ENCODE results near the gene LRRK1.

LRRK1 gene

GRCh38 chr15:100999369-100999768 is 80.2 kb downstream of the LRRK1 start:
- TF ChIP-seq POLR2A (IDR thresholded peaks at IDR 0.05; ENCODE audit: low read length) (no peak), GATA1 (IDR thresholded peaks at IDR 0.05; ENCODE audit: low read depth, low read length) (no peak)
- DNase-seq = no peak

- no peak for DNase-seq
- TF ChIP-seq GATA1 (IDR thresholded peaks at IDR 0.05; ENCODE audit: low read depth, low read length) (no peak), POLR2A (IDR thresholded peaks at IDR 0.05; ENCODE audit: low read length) (no peak)
Observed at GRCh38 chr15:101000271-101000681, 81.1 kb downstream of the LRRK1 start.

DNA sequence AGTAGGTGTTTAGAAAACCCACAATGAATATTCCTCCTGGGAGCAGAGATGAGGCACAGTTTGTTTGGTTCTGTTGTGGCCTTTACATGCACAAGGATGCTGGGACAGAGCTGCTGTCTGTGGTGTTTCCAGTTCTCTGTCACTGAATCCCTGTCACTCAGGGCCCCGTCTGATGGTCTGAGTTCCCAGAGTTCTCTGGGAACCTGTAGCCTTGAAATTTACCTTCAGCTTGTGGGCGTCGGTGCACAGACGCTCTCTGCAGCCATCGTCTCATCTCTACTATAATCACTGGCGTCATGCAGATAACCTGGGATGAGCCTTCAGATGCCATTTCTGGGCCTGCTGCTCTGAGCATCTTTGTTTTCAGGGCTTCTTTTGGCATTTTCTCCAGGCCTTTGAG is 81.9 kb downstream of the LRRK1 start:
- TF ChIP-seq POLR2A (IDR thresholded peaks at IDR 0.05; ENCODE audit: low read length) (no peak), GATA1 (IDR thresholded peaks at IDR 0.05; ENCODE audit: low read depth, low read length) (no peak)
- no peak for DNase-seq

- DNase-seq = no peak
- TF ChIP-seq POLR2A (IDR thresholded peaks at IDR 0.05; ENCODE audit: low read length) = no peak
- no peak for TF ChIP-seq GATA1 (IDR thresholded peaks at IDR 0.05; ENCODE audit: low read depth, low read length)
Observed at GRCh38 chr15:101001796-101002195, 82.6 kb downstream of the LRRK1 start.

GRCh38 chr15:101003081-101003480 is 83.9 kb downstream of the LRRK1 start:
- no peak for DNase-seq
- TF ChIP-seq POLR2A (IDR thresholded peaks at IDR 0.05; ENCODE audit: low read length) (no peak), GATA1 (IDR thresholded peaks at IDR 0.05; ENCODE audit: low read depth, low read length) (no peak)

DNA sequence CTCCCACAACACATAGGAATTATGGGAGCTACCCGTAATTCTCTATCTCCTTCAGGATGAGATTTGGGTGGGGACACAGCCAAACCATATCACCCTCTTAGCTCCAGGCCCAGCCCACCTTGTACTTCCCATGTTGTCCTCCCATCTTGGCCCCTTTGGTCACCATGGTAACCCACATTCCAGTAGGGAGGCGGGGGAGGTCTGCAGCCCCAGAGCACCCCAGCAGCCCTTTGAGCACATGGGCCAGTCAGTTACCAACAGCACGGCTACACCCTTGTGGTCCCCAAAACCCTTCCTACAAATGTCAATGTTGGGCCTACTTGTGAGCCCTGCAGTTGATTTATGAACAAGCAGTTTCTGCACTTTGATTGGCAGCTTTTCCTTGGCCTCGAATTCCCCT is 84.5 kb downstream of the LRRK1 start:
- no peak for DNase-seq
- TF ChIP-seq GATA1 (IDR thresholded peaks at IDR 0.05; ENCODE audit: low read depth, low read length) (no peak), POLR2A (IDR thresholded peaks at IDR 0.05; ENCODE audit: low read length) (no peak)

DNA sequence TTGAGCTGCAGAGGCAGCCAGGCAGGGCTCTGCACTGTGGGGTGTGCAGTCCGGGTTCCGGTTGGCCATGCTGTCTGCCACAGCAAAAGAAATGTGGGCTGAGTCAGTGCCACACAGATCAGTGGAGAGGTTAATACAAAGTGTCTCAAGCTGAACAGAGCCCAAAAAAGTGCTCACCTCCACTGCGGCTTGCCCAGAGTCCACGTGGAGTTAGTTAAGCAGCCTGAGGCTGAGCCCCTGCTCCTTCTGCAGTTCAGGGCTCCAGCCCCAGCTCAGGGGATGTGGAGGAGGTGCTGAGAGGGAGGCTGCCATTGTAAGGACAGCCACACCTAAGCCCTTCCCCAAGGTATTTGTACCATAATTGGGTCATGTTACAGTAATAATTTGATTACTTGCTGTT is 85.3 kb downstream of the LRRK1 start:
- DNase-seq = no peak
- TF ChIP-seq GATA1 (IDR thresholded peaks at IDR 0.05; ENCODE audit: low read depth, low read length) (no peak), POLR2A (IDR thresholded peaks at IDR 0.05; ENCODE audit: low read length) (no peak)

GRCh38 chr15:101004986-101005747 is 86.0 kb downstream of the LRRK1 start:
- TF ChIP-seq GATA1 (IDR thresholded peaks at IDR 0.05; ENCODE audit: low read depth, low read length) (no peak), POLR2A (IDR thresholded peaks at IDR 0.05; ENCODE audit: low read length) (no peak)
- DNase-seq = no peak

GRCh38 chr15:101006931-101007691 is 88.0 kb downstream of the LRRK1 start:
- peak; percentile 69 to 83 for DNase-seq
- TF ChIP-seq POLR2A (IDR thresholded peaks at IDR 0.05; ENCODE audit: low read length) = no peak
- TF ChIP-seq GATA1 (IDR thresholded peaks at IDR 0.05; ENCODE audit: low read depth, low read length) = no peak

GRCh38 chr15:101008158-101009139 is 89.3 kb downstream of the LRRK1 start:
- peak; percentile 87 to 89 for DNase-seq

DNA sequence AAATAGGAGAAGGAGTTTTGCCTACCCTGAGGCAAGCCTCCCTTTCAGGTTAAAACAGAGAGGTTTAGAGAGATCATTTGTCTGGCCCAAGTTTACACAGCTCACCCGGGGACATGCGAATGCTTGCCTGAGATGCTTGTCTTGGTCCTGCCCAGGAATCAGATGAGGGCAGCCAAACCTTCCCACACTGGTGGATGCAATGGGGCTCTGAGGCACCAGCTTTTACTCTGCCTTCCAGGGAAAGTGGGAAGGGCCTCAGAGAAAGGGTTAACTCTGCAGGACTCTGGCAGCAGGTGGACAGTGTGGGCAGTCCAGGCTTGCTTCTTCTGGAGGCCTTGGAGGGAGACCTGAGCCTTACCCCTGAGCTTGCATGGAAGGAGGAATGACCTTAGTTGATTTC is 90.0 kb downstream of the LRRK1 start:
- DNase-seq = no peak
- TF ChIP-seq GATA1 (IDR thresholded peaks at IDR 0.05; ENCODE audit: low read depth, low read length) (no peak), POLR2A (IDR thresholded peaks at IDR 0.05; ENCODE audit: low read length) (no peak)

More at GRCh38 chr15:101008158-101009139, 89.3 kb downstream of the LRRK1 start:
- TF ChIP-seq POLR2A (IDR thresholded peaks at IDR 0.05; ENCODE audit: low read length) = peak; percentile 45
- no peak for TF ChIP-seq GATA1 (IDR thresholded peaks at IDR 0.05; ENCODE audit: low read depth, low read length)

DNA sequence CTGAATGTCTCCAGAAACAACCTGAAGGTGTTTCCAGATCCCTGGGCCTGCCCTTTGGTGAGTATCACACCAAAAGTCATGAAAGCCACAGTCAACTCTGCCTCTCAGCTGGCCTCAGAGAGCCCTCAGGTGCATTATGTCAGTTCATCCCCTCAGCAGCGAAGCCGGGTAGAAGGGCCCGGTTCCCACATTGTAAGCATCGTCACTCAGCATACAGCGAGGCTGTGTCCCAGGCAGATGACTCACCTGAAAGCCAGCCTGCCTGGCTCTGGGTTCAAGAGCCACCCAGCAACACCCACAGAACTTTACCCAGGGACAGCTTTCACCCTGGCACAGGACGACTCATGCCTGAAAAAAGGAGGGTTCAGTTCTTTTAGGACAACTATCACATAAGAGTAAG is 91.6 kb downstream of the LRRK1 start:
- no peak for DNase-seq
- TF ChIP-seq POLR2A (IDR thresholded peaks at IDR 0.05; ENCODE audit: low read length) (no peak), GATA1 (IDR thresholded peaks at IDR 0.05; ENCODE audit: low read depth, low read length) (no peak)

DNA sequence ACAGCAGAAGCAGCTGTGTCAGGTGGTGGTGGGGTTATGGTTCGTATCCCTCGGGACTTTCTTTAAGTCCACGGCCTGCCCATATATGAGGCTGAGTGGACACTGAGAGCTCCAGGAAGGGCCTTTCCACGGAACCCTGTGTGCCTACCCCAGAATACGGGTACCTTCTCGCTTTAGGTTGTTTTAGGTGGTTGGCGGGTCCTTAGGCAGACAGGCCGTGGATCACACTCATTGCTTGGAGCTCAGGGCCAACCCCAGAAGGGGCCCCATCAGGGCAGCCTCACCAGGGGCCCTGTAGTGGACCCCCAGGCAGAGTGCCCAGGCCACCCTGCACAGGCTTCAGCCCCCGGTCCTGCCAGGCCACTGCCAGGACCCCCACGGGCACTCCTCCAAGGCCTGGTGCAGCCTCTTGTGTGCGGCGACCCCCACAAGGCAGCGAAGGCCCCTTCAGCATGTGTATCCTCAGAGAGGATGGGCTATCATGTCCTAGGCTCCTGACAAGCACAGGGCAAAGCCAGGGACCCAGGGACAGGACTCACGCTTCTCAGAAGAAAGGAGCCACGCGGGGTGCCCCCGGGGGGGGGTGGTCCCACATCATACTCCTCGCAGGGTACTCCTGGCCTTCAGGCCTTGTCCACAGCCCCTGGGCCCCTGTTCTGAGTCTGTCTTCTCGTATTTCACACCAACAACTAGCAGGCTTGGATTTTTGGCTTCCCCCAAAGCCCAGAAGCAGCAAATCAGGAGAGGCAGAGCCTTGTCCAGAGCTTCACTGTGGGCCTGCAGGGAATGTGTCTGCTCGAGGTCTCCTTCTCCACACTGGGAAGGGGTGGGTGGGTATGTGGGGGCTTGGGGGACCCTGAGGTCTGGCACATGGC is 93.4 kb downstream of the LRRK1 start:
- TF ChIP-seq POLR2A (IDR thresholded peaks at IDR 0.05; ENCODE audit: low read length) (no peak), GATA1 (IDR thresholded peaks at IDR 0.05; ENCODE audit: low read depth, low read length) (no peak)
- DNase-seq = no peak
